Stimulated activated CD8-positive, alpha-beta memory T cell treated with anti-CD3 and anti-CD28 coated beads, Interleukin-15, amount 100 ng/mL, for 1 hour (primary cell): Measurements from ENCODE around the gene LHFPL3.
A peak's percentile ranks its signal among the peaks of the same experiment; 100 is the strongest.

Source experiments
- DNase-seq: peaks from one replicate; pipeline ENCODE4 v3.0.0-alpha.2; 2020; ENCODE audit warnings: low read depth

The LHFPL3 gene

DNA sequence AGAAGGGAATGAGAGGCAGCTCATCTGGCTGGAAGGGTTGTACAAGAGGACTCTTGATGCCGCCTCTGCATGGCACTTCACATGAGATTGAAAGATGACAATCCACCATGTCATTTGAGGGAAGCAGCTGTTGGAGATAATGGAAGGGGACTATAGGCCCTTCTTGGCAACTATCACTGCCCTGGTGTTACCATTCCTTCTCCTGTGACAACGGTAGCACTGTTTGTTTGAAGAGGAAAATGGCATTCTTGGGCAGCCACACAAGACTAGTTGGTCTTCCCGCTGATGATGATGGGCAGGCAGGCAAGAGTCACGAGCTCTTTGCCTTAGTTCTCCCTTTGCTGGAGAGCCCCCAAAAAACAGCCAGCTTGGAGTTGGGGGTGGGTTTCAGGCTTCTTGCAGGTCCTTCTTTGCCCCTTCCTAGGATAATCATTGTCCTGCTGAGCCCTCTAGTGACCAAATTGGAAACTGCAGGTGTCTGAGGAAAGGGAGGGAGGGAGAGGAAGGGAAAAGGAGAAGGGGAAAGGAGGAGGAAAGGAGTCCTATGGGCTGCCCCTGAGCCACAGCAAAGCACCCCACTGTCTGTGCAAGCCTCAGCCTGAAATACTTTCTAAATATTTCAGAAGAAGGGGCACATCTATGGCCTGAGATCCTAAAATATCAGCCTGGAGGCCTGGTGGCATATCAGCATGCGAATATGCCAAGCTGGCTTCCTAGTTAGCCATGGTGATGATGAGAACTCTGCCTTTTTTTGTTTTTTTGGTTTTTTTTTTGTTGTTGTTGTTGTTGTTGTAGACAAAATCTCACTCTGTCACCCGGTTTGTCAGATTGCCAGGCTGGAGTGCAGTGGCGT is 520.0 kb downstream of the LHFPL3 start:
- peak; percentile 35 for DNase-seq

DNA sequence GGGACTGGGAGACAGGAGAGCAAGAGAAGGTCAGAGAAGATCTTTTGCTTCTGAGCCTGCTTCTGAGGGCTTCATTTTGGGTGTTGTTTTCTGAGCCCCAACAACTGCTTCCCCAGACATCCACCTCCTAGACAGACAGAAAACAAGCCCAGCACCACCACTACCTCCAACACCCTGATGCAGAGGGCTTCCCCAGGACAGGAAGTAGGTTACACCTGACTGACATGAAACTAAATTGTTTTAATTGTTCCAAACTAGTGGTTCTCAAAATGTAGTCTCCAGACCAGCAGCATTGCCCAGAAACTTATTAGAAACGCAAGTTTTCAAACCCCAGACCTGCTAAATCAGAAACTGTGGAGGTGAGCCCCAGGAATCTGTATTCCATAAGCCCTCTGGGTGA is 522.0 kb downstream of the LHFPL3 start:
- DNase-seq, result no peak

DNA sequence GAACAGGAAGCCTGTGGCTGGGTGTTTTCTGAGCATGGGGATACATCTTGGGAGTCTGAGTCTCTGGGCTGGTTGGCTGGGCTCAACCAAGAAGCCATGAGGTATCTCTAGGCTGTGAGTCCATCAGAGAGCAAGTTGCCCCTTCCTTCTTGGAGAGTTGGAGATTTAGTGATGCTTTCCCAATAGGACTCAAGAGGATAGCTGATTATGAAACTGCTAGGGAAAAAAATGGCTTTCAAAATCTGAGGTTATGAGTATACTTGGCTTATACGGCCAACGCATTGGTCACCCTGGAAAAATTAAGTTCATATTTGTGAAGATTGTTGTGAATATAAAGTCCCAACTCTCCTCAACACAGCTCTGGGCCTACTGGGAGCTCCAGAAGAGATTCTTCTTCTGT is 522.9 kb downstream of the LHFPL3 start:
- DNase-seq, result no peak

DNA sequence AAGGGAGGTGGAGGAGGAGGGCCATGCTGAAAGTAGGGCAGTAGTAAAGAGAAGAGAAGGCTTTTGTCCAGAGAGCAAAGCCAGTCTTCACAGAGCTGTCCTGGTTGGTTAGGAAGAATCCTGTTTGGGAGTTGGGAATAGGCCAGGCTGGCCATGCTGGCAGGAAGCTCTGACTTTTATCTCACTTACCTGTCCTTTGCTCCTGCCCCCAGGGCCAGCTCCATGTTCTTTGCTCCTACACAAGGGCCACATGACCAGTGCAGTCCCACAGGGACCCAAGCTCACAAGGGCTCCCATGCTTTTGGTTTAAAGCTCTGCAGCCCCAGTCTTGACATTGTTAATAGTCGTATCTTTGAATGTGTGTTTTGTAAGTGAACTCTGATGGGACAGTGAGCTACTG is 524.0 kb downstream of the LHFPL3 start:
- no peak for DNase-seq

DNA sequence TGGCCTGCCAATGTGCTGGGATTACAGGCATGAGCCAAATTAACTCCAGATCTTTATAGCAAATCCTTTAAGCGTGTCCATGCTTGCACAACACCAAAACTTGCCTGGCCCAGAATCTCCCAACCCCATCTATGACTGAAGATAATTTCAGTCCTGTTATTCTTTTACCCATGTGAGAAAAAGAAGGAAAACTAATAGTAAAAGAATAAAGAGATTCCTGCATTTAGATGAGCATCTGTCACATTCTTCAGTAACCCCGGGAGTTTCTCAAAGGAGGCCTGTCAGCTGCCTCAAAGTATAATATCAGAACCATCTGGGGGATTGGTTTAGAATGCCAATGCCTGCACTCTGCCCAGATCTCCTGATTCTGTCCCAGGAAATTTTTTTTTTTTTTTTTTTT is 527.5 kb downstream of the LHFPL3 start:
- DNase-seq, result no peak

DNA sequence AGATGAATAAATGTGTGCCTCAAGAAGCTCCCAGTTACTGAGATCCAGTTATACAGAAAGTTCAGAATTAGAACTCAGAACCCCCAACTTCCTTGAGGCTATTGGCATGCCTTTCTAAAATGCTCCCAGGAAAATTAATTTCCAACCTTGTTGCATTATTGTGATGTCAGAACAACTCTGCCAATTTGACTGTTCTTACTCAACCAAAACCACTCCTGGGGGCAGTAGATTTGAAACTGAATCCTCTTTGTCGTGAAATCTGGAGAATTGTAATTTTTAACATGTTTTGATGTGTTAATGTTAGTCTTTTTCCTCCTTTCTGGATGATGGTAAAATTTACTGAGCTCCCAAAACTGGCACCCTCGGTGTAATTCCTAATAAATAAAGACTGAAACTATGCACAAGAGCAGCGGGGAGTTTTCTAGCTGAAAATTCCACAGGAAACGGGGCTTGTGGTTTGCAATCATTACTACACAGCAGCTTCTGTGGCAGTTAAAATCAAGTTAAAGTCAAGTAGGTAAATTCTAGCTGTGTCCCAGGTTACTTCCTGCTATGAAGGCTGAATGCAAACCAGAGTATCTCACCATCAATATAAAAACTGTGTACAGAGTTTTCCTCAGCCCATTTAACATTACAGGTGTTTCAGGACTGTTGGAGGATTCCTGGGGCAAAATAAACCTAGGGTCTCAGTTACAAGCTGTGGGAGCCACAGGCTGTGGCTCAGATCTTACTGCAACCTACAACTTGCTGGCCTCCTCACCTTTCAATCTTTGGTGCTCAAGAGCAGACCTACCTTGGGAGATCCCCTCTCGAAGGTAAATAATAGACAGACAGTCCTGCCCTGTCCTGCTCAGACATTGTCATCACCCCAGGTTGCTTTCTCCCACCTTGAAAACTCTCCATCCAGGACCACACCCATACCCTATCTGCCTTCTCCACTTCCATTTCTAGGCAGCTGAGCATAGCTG is 529.3 kb downstream of the LHFPL3 start:
- DNase-seq, result no peak

DNA sequence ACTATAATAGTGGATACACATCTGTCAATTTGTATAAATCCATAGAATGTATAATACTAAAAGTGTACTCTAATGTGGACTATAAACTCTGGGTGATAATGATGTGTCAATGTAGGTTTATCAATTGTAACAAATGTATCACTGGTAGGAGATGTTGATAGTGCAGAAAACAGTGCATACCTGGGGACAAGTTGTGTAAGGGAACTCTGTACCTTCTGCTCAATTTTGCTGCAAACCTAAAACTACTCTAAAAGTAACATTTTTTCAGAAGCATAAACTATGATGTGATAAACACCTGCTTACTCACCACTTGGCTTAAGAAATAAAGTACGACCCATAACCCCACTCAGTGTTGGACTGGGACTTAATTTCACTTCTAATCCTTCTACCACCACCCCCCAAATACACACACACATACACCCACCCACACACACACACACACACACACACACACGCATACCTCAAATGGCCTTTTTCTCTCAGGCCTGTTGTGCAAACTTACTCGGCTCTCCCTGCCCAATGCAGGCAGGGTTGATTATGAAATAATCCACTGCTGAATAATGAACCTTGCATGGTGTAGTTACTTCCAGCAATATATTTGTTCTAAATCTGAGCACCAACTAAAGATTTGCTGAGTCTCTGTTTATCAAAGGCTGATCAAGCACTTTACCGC is 531.5 kb downstream of the LHFPL3 start:
- no peak for DNase-seq

DNA sequence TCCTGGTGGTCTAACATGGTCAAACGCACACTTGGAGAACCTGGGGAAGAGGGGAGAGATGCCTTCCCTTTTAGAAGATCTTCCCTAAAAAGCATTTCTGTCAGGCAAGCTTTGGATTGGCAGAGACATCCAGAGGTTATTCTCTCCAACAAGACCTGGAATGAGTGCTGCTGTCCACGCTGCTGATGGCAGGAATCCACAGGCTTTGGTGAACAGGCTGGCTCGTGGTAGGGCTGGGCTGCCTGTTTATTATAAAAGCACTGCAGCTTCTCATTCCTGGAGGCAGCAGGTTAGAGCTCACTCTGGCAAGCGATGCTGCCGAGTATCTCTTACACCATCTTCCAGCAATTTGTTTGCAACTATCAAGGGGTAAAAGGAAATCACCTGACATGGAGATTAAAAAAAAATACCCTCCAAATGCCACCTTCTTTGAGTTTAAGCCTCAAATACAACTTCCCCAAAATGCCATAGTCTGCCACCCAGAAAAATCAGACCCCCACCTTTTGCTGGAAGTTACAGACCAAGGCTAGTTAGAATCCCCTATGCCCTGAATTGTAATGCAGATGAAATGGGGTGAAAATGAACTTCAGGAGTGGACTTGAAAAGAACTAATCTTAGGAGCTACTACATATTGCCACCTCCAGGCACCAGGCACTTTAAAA is 533.5 kb downstream of the LHFPL3 start:
- no peak for DNase-seq

DNA sequence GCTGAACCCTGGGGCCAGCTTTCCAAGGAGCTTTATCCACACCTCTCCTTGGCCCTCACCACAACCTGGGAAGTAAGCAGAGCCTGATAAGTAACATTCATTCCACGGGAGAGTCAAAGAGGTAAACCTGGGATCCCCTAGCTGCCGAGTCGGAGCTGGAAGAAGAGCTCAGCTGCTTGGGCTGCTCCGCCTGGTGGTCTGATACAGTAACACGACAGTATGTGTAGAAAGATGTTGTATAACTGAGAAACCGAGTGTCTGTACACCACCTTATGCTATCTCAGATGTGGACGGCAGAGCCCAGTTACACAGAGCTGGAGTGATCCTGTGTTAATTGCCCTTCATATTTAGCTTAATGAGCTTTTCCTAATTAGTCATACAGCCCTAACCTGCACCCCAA is 534.3 kb downstream of the LHFPL3 start:
- no peak for DNase-seq

DNA sequence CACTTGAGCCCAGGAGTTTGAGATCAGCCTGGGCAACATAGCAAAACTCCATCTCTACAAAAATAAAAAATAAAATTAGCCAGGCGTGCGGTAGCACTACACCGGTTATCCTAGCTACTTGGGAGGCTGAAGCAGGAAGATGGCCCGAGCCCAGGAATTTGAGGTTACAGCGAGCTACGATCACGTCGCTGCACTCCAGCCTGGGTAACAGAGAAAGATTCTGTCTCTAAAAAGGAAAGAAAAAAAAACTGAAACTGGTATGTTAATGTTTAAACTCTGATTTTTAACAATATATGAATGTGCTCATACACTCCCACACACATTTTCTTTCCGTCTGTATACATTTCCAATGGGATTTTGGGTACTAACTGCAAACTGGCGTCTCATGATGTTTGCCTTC is 545.0 kb downstream of the LHFPL3 start:
- no peak for DNase-seq

DNA sequence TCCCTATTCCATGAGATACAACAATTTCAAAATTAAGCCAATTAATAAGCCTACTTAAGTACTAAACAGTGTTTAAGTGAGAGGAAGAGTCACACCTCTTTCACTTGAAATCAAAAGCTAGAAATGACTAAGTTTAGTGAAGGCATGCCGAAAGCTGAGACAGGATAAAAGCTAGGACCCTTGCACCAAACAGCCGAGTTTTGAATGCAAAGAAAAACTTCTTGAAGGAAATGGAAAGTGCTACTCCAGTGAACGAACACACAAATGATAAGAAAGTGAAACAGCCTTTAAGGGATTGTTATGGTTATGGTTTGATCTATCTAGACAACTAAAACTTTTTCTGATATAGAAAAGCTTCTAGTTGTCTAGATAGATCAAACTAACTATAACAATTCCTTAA is 550.2 kb downstream of the LHFPL3 start:
- no peak for DNase-seq

DNA sequence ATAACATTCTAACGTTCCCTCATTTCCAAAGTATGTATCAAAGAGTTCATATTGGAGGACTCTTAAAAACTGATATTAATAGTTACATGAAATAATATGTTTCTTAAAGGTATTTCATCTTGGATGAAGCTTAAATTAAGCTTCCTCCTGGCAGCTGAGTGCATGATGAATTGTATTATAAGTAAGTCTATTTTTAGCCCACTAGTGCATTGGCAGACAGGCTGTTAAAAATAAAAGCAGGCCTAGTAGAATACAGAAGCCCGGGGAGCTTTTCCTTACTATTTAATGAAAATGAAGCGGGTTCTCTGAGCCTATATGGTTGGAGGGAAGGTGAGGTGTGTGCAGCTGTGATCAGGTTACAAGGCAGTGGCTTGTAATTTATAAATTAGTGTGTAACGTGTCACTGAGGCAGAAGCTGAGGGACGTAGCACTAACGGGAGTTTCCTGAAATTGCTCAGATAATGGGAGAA is 554.9 kb downstream of the LHFPL3 start:
- DNase-seq, result no peak

DNA sequence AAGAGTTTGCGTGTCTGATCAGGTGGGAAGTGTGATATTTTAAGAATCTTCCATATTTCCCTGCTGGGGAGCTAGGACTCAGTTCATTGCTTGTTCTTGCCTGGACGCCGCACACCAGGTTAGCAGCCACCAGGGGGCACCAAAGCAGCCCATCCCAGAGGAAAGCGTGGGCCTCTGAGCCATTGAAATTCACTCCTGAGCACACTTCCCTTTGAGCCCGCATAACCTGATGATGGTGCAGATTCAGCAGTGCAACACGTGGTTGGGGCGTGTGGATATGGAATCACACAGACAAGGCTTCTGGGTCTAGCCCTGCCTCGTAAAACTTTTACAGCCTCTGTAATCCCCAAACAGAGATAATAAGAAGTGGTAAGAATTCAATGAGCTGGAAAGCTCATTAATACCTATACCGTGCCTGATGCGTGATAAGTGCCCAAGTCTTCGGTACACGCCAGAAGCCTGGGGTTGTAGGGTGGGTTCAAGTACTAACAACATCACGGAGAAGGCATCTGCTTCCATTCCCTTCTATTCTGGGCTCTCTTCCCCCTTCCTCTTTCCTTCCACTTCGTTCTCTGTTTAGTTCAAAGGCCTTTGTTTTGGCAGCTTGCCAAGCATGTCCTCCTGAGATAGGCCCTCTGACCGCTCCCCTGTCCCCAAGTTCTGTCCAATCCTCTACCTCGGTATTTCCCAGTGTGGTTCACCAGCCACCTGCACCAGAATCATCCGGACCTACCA is 555.5 kb downstream of the LHFPL3 start:
- peak; percentile 55 for DNase-seq

DNA sequence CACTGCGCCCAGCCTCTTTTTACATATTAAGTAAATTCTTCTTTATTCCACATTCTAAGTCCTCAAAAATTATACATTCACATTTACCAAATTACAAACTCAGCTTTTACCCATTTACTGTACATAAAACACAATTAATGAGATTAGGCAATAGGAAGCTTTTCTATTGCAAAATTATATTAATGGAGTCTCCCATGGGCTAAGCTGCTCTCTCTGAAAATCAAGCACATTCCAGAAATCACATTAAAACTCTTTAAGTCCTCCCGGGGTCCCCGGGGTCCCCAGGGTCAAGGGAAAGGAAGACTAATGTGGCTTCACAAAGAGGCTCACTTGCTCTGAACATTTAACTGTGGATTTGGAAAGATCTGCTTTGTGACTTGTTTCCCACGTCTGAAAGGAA is 558.2 kb downstream of the LHFPL3 start:
- DNase-seq, result no peak

DNA sequence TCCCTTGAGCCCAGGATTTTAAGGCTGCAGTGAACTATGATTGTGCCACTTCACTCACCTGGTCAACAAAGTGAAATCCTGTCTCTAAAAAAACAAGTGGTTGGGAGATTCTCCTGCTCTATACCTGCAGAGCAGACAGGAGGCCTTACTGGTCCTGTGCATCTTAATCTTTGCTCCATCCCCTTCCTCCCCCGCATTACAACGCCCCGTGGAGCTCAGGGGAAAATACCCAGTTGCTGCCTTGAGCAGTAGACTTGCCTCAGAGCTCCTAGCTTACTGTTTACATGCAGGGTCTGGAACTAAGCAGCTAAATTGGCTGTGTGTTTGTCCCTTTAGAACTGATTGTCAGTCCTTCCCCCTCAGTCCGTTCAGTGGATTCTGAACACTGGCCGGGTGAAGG is 561.8 kb downstream of the LHFPL3 start:
- no peak for DNase-seq

DNA sequence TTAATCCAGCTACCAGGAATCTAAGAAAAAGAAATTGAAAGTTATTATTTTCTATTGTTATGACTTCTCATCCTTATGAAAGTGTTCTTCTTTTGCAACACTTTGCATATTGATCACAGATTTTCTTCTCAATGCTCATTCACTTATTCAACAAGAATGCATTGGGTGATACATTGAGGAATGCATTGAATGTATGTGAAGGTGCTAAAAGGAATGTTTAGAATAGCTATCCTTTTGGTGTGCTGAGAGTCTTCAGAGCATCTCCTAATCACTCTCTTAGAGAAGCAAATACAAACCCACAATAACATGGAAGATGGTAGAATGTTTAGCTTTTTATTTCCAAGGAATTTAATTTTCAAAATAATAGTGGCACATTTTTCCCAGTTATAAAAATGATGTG is 563.5 kb downstream of the LHFPL3 start:
- no peak for DNase-seq

DNA sequence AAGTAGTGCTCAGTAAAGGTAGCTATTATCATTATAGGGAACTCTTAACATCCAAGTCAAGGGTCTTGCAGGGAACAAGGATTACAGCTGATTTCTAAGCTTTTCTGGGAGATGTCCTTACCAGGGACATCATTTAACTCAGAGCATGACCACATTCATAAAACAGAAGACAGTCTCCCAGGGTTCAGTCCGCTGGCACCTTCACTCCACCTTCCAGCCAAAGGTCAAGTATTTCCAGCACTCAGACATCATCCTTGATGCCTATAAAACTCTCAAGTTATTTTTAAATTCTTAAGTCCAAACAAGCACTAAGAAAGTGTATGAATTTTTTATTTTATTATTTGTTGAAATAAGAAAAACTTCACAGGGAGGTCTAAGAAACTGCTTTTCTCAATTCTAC is 565.9 kb downstream of the LHFPL3 start:
- no peak for DNase-seq

DNA sequence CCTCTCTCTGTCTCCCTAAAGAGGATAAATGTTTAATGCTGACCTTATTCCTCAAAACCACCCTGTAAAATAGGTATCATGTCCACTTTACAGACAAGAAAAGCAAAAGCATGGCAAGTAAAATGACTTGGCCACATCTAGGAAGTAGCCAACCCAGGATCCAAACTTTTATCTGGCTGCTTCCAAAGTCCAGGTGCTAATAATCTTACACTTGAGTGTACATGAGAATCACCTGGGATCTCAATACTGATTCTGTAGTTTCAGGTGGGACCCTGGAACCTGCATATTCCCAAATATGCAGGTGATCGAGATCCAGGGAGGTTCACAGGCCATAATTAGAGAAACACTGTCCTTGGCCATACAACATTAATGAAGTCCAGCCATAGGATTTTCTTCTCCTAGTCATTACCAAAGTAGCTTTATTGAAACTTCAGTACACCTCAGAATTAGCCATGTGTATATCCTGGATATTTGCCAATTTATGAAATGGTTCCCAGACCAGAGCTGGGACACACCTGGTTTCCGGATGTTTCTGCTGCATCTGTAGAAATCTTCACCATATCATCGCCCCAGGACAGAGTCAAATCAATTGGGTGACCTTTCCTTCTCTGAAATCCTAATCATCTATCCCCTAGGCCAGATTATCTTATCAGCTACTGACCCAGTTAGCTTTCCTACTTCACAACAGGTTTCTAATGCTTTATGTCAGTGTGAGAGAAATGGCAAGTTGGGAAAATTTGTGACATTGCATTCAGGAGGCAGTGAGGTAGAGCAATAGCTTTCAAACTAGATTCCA is 566.5 kb downstream of the LHFPL3 start:
- DNase-seq, result no peak

DNA sequence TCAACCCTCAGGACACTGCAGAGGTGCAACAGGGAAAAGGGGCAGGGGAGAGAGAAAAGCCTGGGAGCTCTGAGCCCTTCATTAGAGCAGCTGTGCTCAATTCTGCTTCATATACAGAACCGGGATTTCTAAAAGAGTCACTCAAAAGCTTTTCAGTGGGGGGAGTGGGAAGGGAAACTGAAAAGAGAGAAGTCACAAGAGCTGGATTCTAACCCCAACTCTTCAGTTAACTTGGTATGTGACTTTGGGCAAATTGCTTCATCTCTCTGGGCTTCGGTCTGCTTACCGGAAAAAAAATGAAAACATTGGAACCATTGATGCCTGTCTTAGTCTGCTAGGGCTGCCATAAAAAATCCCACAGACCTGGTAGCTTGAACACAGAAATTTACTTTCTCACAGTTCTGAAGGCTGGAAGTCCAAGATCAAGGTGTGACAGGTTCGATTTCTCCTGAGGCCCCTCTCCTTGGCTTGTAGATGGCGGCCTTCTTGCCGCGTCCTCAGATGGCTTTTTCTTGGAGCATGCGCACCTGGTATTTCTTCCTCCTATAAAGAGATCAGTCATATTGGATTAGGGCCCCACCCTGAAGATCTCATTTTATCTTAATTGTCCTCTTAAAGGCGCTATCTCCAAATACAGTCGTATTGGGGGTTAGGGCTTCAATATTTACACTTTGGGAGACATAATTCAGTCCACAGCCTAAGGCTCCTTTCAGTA is 567.3 kb downstream of the LHFPL3 start:
- DNase-seq, result no peak

DNA sequence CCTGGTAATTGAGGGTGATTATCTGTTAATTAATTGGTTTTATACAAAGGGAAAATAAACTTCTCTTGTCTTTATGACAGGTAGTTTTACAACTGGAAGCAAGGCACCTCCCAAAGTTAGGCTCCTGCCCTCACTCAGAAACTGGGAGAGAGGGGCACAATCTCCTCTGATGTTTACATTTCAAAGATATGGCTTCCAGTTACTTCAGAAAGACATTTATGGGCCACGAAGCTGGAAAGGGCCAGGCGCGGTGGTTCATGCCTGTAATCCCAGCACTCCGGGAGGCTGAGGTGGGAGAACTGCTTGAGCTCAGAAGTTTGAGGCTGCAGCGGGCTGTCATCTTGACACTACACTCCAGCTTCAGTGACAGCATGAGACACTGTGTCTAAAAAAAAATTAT is 570.0 kb downstream of the LHFPL3 start:
- DNase-seq, result no peak
